ENCODE results near the gene DCAF17. TPM values are rescaled to one million over a fixed set of nuclear protein-coding genes. Genes with fewer than 3 reads are reported as not detected.
"Not testable (repeated sequence)": the region's sequence is repeated elsewhere in the genome, so short reads cannot be mapped to it uniquely, and the experiment has no call there.

Gene DCAF17
- total RNA-seq, 4 donors from 2014 or later, result 12.0 to 22.8 (median 14.3) TPM

GRCh38 chr2:171411214-171411613, 22.8 kb upstream of the DCAF17 start:
- Histone ChIP-seq H3K27me3 (no peaks in the 10 kb centered on the region), H3K9me3 (no peaks in the 10 kb centered on the region), H3K4me3 (no peak overlapping the region), H3K27ac (replicated peaks in 1 of 4) (no peak overlapping the region), H3K4me1 (peaks cover 11 to 40% (median 35%) of the 10 kb centered on the region in 4 donors), H3K36me3 (no peaks in the 10 kb centered on the region)
- TF ChIP-seq EP300 (IDR thresholded peaks at IDR 0.05) (no peak), POLR2AphosphoS5 (IDR thresholded peaks at IDR 0.05) (no peak), CTCF (IDR thresholded peaks at IDR 0.05) (no peak), POLR2A (IDR thresholded peaks at IDR 0.05; ENCODE audit: low read depth) (no peak)
- intact Hi-C loops (cut with DNase I), result loop anchor here (10.0 kb wide), 1 partner anchor 136 kb away; no protein-coding TSS in a partner anchor
- 81% methylated on average over 1 of the region's 1 CpG for WGBS
- no peak for DNase-seq (ENCODE audit: extremely low spot score)

GRCh38 chr2:171411791-171412483, 22.1 kb upstream of the DCAF17 start:
- 94% methylated on average over 2 of the region's 2 CpGs for WGBS
- DNase-seq (ENCODE audit: extremely low spot score), result no peak
- no peaks in the 10 kb centered on the region for H3K27me3 ChIP-seq
- peaks cover 11 to 43% (median 36%) of the 10 kb centered on the region in 4 donors for H3K4me1 ChIP-seq
- TF ChIP-seq EP300 (IDR thresholded peaks at IDR 0.05) (no peak), POLR2A (IDR thresholded peaks at IDR 0.05; ENCODE audit: low read depth) (no peak), CTCF (IDR thresholded peaks at IDR 0.05) (no peak), POLR2AphosphoS5 (IDR thresholded peaks at IDR 0.05) (no peak)
- H3K9me3 ChIP-seq, result no peaks in the 10 kb centered on the region
- no peak overlapping the region for H3K4me3 ChIP-seq
- H3K36me3 ChIP-seq, result no peaks in the 10 kb centered on the region
- peak overlapping the region in 1 of 4 donors; percentile 48 for H3K27ac ChIP-seq (replicated peaks in 1 of 4)
- intact Hi-C loops (cut with DNase I), result loop anchor here (10.0 kb wide), 1 partner anchor 137 kb away; no protein-coding TSS in a partner anchor

- H3K9me3 ChIP-seq, result no peaks in the 10 kb centered on the region
- no peaks in the 10 kb centered on the region for H3K27me3 ChIP-seq
- no peak for TF ChIP-seq POLR2A (IDR thresholded peaks at IDR 0.05; ENCODE audit: low read depth)
- TF ChIP-seq POLR2AphosphoS5 (IDR thresholded peaks at IDR 0.05), result no peak
- no peak for TF ChIP-seq EP300 (IDR thresholded peaks at IDR 0.05)
- no peak for TF ChIP-seq CTCF (IDR thresholded peaks at IDR 0.05)
- H3K27ac ChIP-seq (replicated peaks in 1 of 4), result peak overlapping the region in 1 of 4 donors; percentile 48
- DNase-seq (ENCODE audit: extremely low spot score), result no peak
- intact Hi-C loops (cut with DNase I), result loop anchor here (10.0 kb wide), 1 partner anchor 138 kb away; no protein-coding TSS in a partner anchor
- H3K4me1 ChIP-seq, result peaks cover 11 to 43% (median 36%) of the 10 kb centered on the region in 4 donors
- 53% methylated on average over 2 of the region's 2 CpGs for WGBS
- H3K4me3 ChIP-seq, result no peak overlapping the region
- H3K36me3 ChIP-seq, result no peaks in the 10 kb centered on the region
Measured at GRCh38 chr2:171412571-171413175, 21.4 kb upstream of the DCAF17 start.

GRCh38 chr2:171414645-171415044, 19.4 kb upstream of the DCAF17 start:
- H3K4me3 ChIP-seq; H3K27me3 ChIP-seq; DNase-seq (ENCODE audit: extremely low spot score); H3K36me3 ChIP-seq; H3K9me3 ChIP-seq; H3K27ac ChIP-seq (replicated peaks in 1 of 4): not testable (repeated sequence)
- 82% methylated on average over 4 of the region's 4 CpGs for WGBS
- intact Hi-C loops (cut with DNase I), result loop anchor here (5.0 to 10.0 kb wide), 2 partner anchors 140 to 252 kb away; partner anchors contain the start of gene TLK1
- H3K4me1 ChIP-seq, result peaks cover 11 to 43% (median 32%) of the 10 kb centered on the region in 4 donors
